Endodermal cell (in vitro differentiated cells): ENCODE results near the gene PLA2G2C. TPM values are rescaled to one million over a fixed set of nuclear protein-coding genes. Genes with fewer than 3 reads are reported as not detected.
"Not testable (repeated sequence)": the region's sequence is repeated elsewhere in the genome, so short reads cannot be mapped to it uniquely, and the experiment has no call there.

Experiments used
- DNase-seq: peaks from one replicate; pipeline ENCODE4 v3.0.0-alpha.2; 2017
- H3K27ac ChIP-seq: 2 replicates; pipeline ENCODE4 v1.5.1; 2013; ENCODE audit warnings: mild to moderate bottlenecking, low read depth, low read length, moderate library complexity
- H3K27me3 ChIP-seq: 2 replicates; pipeline ENCODE4 v1.6.1; 2013; ENCODE audit warnings: mild to moderate bottlenecking, low read length, moderate library complexity; ENCODE audit not compliant: insufficient read depth, control insufficient read depth, poor library complexity, severe bottlenecking
- H3K36me3 ChIP-seq: 2 replicates; pipeline ENCODE4 v1.7.0; 2013; ENCODE audit warnings: mild to moderate bottlenecking, low read length, moderate library complexity; ENCODE audit not compliant: control insufficient read depth, insufficient read depth
- H3K4me1 ChIP-seq: one replicate; pipeline ENCODE4 v1.7.0; 2013; ENCODE audit warnings: low read length; ENCODE audit not compliant: control insufficient read depth, insufficient read depth
- H3K4me3 ChIP-seq: 2 replicates; pipeline ENCODE4 v1.5.1; 2013; ENCODE audit warnings: mild to moderate bottlenecking, low read length, moderate library complexity
- H3K9ac ChIP-seq: 2 replicates; pipeline ENCODE4 v1.6.1; 2013; ENCODE audit warnings: mild to moderate bottlenecking, low read length, moderate library complexity; ENCODE audit not compliant: poor library complexity, severe bottlenecking; ENCODE audit errors: extremely low read depth
- H3K9me3 ChIP-seq: 2 replicates; pipeline ENCODE4 v1.6.1; 2013; ENCODE audit warnings: mild to moderate bottlenecking, low read length, moderate library complexity; ENCODE audit not compliant: control insufficient read depth
- H3K27ac Mint-ChIP-seq: 2 replicates; pipeline ENCODE4 v1.8.0; 2020; ENCODE audit warnings: mixed read lengths
- H3K27me3 Mint-ChIP-seq: 2 replicates; pipeline ENCODE4 v1.8.0; 2021; ENCODE audit warnings: mild to moderate bottlenecking, mixed read lengths; ENCODE audit not compliant: insufficient read depth
- H3K36me3 Mint-ChIP-seq: 2 replicates; pipeline ENCODE4 v1.8.0; 2020; ENCODE audit warnings: low read depth, mixed read lengths
- H3K4me1 Mint-ChIP-seq: 2 replicates; pipeline ENCODE4 v1.8.0; 2020; ENCODE audit warnings: mixed read lengths
- H3K4me3 Mint-ChIP-seq: 2 replicates; pipeline ENCODE4 v1.8.0; 2020; ENCODE audit warnings: mild to moderate bottlenecking, moderate library complexity, mixed read lengths
- H3K9me3 Mint-ChIP-seq: 2 replicates; pipeline ENCODE4 v1.8.0; 2020; ENCODE audit warnings: mild to moderate bottlenecking, mixed read lengths
- CTCF ChIP-seq: fragments of 200-600 bp; sonication (generic); conservative IDR thresholded peaks from 2 replicates; pipeline ENCODE4 v1.5.0; 2021; ENCODE audit warnings: antibody characterized with exemption, mild to moderate bottlenecking
- WGBS, 2 experiments: methylation state at CpG; one replicate each; pipeline versions ENCODE4 v1.1.5 to v1.1.7; 2013; ENCODE audit warnings: missing lambda C conversion rate in 2 of 2, mixed read lengths in 1 of 2; ENCODE audit not compliant: insufficient coverage in 1 of 2, insufficient read length in 1 of 2; 5-methylcytosine and 5-hydroxymethylcytosine counted together
- total RNA-seq, 2 donors: library from RNA; stranded (reverse); fragmentation: NEBNext Ultra II Directional in 1 of 2; extraction: Animal tissue kit (Norgen Biotek cat#: 25700) in 1 of 2; gene quantifications; 2 replicates in 1 of 2; 3 replicates in 1 of 2; pipeline ENCODE4 v1.2.1, GENCODE V29; 2021

PLA2G2C gene
- total RNA-seq, 2 donors from 2014 or later, result not detected

GRCh38 chr1:20223106-20223505 is 36.8 kb upstream of the PLA2G2C start:
- no peak overlapping the region for H3K4me3 Mint-ChIP-seq
- Histone ChIP-seq H3K4me3 (no peak overlapping the region), H3K4me1 (no peaks in the 10 kb centered on the region), H3K9ac (no peak overlapping the region), H3K27me3 (peaks cover 16% of the 10 kb centered on the region), H3K27ac (no peak overlapping the region), H3K9me3 (no peaks in the 10 kb centered on the region), H3K36me3 (no peaks in the 10 kb centered on the region)
- H3K27me3 Mint-ChIP-seq, result peaks cover 37% of the 10 kb centered on the region
- no peaks in the 10 kb centered on the region for H3K9me3 Mint-ChIP-seq
- no peak overlapping the region for H3K27ac Mint-ChIP-seq
- 92 to 97% methylated on average over 2 of the region's 2 CpGs for WGBS, 2 experiments
- peaks cover 7% of the 10 kb centered on the region for H3K4me1 Mint-ChIP-seq
- H3K36me3 Mint-ChIP-seq, result no peaks in the 10 kb centered on the region
- TF ChIP-seq CTCF, result no peak
- DNase-seq, result no peak

GRCh38 chr1:20220036-20220435 is 33.7 kb upstream of the PLA2G2C start:
- no peaks in the 10 kb centered on the region for H3K36me3 Mint-ChIP-seq
- H3K4me3 Mint-ChIP-seq, result no peak overlapping the region
- H3K9me3 Mint-ChIP-seq, result peaks cover 7% of the 10 kb centered on the region
- H3K27ac Mint-ChIP-seq, result no peak overlapping the region
- no peaks in the 10 kb centered on the region for H3K9me3 ChIP-seq
- no peak for TF ChIP-seq CTCF
- peaks cover 19% of the 10 kb centered on the region for H3K27me3 ChIP-seq
- H3K27ac ChIP-seq, result no peak overlapping the region
- H3K4me3 ChIP-seq, result no peak overlapping the region
- peaks cover 3% of the 10 kb centered on the region for H3K4me1 Mint-ChIP-seq
- no peak for DNase-seq
- no peak overlapping the region for H3K9ac ChIP-seq
- H3K36me3 ChIP-seq, result no peaks in the 10 kb centered on the region
- H3K4me1 ChIP-seq, result no peaks in the 10 kb centered on the region
- 85 to 86% methylated on average over 4 to 5 of the region's 5 CpGs for WGBS, 2 experiments
- peaks cover 27% of the 10 kb centered on the region for H3K27me3 Mint-ChIP-seq

GRCh38 chr1:20219053-20219452 is 32.7 kb upstream of the PLA2G2C start:
- not testable (repeated sequence) for H3K4me1 Mint-ChIP-seq, H3K36me3 Mint-ChIP-seq, H3K27ac ChIP-seq, H3K9ac ChIP-seq, H3K4me3 Mint-ChIP-seq, H3K9me3 Mint-ChIP-seq, H3K4me3 ChIP-seq, H3K4me1 ChIP-seq, H3K36me3 ChIP-seq, H3K9me3 ChIP-seq, H3K27ac Mint-ChIP-seq, DNase-seq
- H3K27me3 ChIP-seq, result peaks cover 27% of the 10 kb centered on the region
- peaks cover 23% of the 10 kb centered on the region for H3K27me3 Mint-ChIP-seq
- 90 to 94% methylated on average over 5 to 6 of the region's 6 CpGs for WGBS, 2 experiments

GRCh38 chr1:20216574-20216973 is 30.3 kb upstream of the PLA2G2C start:
- H3K4me1 ChIP-seq, result no peaks in the 10 kb centered on the region
- H3K36me3 ChIP-seq, result no peaks in the 10 kb centered on the region
- Mint-ChIP-seq H3K36me3 (no peaks in the 10 kb centered on the region), H3K27me3 (peaks cover 12% of the 10 kb centered on the region), H3K27ac (no peak overlapping the region), H3K4me1 (peaks cover 7% of the 10 kb centered on the region), H3K4me3 (no peak overlapping the region), H3K9me3 (peaks cover 7% of the 10 kb centered on the region)
- peaks cover 27% of the 10 kb centered on the region for H3K27me3 ChIP-seq
- WGBS, 2 experiments, result 89 to 93% methylated on average over 1 of the region's 1 CpG
- H3K27ac ChIP-seq, result no peak overlapping the region
- DNase-seq, result peak; percentile 66
- peak; percentile 71 for TF ChIP-seq CTCF
- no peaks in the 10 kb centered on the region for H3K9me3 ChIP-seq
- no peak overlapping the region for H3K9ac ChIP-seq
- H3K4me3 ChIP-seq, result no peak overlapping the region
